OCI-M2 (cell line): ENCODE data around the gene ANXA8.
"Not testable (repeated sequence)": the region's sequence is repeated elsewhere in the genome, so short reads cannot be mapped to it uniquely, and the experiment has no call there.

ENCODE experiments used
- DNase-seq: peaks from one replicate; lab custom pipeline; 2025; ENCODE audit not compliant: unreplicated experiment; lab: John Stamatoyannopoulos, UW

Gene ANXA8

DNA sequence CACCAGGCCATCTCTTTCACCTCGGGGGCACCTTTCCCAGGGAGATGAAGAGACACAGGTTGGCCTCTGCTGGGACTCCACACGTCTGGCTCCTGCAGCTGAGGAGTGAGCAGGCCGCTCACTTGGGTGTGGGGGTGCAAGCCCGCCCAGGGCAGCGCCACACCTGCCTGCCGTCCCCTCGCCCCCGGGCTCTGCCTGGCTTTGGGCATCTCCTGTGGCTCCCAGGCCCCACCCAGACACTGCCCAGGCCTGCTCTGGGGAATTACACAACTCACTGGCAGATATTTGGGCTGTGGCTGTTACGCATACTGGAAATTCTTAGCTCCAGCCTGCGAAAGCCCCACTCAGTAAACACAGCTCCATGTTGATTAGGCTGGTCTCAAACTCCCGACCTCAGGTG lies at the start of gene ANXA8:
ANXA8 (minus strand) TSS at position 193 of the 400 bp plus-strand sequence; CDS start at position 11, 182 bp downstream.
- not testable (repeated sequence) for DNase-seq

GRCh38 chr10:47523475-47523874 lies 39.6 kb upstream of the ANXA8 start, which contains the start of gene AGAP9:
Gene AGAP9, minus strand, starts transcription at chr10:47523638. Its CDS starts 112 bp downstream, at chr10:47523526.
- DNase-seq: not testable (repeated sequence)

GRCh38 chr10:47502313-47502712 lies 18.4 kb upstream of the ANXA8 start:
- not testable (repeated sequence) for DNase-seq

- not testable (repeated sequence) for DNase-seq
These were observed 10.3 kb upstream of the ANXA8 start for GRCh38 chr10:47494226-47494625.

DNA sequence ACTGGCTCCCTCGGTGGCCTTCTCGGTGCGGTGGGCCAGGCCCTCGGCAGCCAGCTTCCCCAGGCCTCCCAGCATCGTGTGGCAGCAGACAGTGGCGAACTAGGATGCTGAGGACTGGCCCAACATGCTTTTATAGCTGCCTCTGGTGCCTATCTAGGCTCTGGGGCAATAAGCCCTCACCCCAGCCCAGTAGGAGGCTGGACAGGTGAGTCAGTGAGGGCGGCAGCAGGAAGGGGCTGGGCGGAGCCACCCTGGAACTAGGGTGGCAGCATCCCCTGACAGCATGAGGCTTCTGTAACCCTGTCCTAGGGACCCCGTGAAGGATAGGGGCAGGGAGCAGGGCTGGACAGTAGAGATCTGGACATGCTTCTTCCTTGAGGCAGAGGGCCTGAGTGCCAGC lies 7.7 kb upstream of the ANXA8 start, which contains the start of gene FAM25G:
FAM25G (minus strand) TSS at position 101 of the 400 bp plus-strand sequence; CDS start at position 75, 26 bp downstream.
- not testable (repeated sequence) for DNase-seq

DNA sequence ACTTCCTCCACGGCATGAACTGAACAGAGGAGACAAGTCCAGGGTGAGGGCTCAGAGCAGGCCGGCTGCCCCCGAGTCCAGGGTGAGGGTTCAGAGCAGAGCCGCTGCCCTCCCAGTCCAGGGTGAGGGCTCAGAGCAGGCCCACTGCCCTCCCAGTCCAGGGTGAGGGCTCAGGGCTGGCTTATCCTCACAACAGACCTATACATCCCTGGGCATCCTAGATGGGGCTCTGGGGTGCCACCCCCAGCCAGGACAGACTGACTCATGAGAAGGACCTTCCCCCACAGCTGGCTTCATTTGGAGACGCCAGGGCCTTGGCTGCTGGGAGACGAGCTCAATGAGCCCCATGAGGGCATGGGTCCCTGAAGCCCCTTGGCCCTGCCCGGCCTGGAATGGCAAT lies 5.7 kb upstream of the ANXA8 start:
- DNase-seq: not testable (repeated sequence)

DNA sequence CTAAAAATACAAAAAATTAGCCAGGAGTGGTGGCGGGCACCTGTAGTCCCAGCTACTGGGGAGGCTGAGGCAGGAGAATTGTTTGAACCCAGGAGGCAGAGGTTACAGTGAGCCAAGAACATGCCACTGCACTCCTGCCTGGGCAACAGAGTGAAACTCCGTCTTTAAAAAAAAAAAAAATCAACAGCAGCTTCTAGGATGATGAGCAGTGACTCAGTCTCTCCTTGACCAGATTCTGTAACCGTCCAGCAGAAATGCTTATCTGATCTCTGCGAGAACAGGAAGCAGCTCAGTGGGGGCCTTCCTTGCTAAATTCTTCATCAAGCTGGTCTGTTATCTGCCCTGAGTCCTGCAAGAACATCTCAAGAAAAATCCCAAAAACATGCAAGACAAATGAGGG lies 2.0 kb upstream of the ANXA8 start:
- DNase-seq: not testable (repeated sequence)

GRCh38 chr10:47484786-47485185 lies 871 bp upstream of the ANXA8 start:
- DNase-seq: not testable (repeated sequence)

- DNase-seq: not testable (repeated sequence)
These were observed 1.5 kb downstream of the ANXA8 start for GRCh38 chr10:47482367-47482766.

DNA sequence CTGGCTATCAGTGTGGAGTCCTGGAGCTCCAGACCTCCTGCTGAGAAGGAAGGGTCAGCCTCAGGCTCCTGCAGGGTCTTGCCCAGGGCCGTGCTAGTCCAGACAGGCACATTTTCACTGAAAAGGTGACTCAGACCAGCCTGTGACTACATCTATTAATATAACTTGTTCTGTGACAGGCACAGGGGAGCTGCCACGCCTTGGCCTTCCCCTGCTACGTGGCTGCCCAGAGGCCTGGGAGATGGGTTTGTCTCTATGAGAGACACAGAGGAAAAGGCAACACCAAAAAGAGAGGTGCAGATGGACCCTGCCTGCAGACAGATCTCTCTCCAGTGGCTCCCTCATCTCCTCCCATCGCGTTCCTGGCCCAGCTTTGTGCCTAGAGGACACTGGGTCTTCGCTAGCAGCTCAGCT lies 2.1 kb downstream of the ANXA8 start:
- DNase-seq: not testable (repeated sequence)

DNA sequence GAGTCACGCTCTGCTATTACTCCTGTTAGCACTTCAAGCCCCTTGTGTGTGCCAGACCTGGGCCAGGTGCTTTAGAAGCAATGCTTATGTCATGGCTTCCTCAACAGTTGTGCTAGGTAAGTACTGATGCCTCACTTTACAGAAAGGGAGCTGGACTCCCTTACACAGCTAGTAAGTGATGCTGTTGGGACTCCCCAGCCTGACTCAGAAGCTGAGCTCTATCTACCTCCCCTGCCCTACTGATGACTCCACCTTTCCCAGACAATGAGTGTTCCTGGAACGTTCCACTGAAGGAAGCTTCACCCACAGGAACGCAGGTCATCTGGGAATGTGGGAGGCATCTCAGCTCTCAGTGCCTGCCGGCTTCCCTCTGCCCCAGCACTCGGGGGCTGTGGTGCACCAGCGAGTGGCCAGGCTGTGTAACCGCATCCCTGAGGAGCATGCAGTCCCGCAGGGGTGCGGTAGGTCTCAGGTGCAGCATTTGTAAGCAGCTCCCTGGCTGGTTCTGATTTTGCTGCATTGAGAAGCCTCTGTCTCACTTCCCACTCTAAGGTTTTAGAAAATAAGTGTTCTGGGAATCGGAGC lies 2.6 kb downstream of the ANXA8 start:
- DNase-seq: not testable (repeated sequence)

DNA sequence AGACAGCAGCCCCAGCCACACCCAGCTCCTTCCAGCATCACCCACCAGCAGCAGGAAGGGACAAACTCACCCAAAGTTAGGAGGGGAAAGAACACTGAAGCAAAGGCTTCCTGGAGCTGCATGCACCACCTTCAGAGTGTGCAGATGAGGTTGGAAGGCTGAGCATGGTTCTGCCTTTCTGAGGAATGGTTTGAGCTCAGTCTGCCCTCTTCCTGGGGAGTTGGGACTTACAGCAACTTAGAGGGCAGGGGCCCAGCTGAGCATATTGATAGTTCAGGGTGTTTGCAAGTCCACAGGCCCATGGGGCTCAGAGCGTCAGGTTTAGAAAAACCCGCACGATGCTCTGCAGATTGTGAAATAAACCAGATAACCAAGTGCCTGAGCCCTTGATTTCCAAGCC lies 3.8 kb downstream of the ANXA8 start:
- not testable (repeated sequence) for DNase-seq

DNA sequence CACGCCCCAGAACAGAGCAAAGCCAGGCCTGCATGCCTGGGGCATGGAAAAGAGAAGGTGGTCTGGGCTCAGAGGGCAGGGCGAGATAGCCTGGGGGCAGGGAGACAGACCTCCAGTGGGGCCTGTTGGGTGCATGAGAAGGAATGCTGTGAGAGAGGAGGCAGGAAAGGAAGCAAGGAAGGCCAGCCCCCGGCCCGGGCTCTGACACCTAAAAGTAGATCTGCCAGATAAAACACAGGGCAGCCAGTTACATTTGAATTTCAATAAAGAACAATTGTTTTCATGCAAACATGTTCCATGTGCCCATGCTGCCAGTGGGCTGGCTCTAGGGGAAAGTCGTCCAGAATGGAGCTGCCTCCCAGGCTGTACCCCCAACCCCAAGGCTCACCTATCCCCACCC lies 5.8 kb downstream of the ANXA8 start:
- DNase-seq: not testable (repeated sequence)

DNA sequence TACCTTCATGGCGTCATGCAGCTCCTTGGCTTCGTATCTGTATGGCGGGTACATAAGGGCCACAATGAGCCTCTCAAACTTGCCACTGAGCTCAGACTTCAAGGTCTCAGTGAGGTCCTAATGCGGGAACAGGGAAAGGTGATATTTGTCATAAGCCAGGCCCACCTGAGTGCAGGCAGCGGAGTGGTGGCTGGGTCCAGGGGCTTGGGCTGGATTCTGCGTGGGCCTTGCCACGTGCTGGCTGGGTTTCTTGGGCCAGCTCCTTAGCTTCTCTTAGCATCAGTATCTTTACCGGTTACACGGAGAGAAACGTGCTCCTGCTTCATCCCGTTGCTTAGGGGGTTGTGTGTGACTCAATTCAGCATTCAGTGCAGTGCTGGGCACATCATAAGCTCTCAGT lies 6.8 kb downstream of the ANXA8 start:
- not testable (repeated sequence) for DNase-seq

DNA sequence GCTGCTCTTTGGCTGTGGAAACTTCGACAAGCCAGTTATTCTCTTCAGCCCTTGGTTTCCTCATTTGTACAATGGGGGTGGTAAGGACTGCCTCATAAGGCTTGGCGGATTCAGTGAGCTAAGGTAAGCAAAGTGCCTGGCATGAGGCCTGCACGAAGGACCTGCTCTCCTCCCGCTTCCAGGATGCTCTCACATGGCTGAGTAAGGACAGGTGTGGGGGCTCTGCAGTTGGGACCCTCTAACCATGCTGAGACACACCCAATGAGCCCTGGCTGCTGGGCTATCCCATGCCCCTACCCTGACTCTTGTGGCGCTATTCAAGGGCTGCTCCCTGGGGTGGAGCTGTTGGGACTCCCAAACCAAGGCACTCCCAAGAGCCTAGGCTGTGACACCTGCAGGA lies 8.8 kb downstream of the ANXA8 start:
- not testable (repeated sequence) for DNase-seq

DNA sequence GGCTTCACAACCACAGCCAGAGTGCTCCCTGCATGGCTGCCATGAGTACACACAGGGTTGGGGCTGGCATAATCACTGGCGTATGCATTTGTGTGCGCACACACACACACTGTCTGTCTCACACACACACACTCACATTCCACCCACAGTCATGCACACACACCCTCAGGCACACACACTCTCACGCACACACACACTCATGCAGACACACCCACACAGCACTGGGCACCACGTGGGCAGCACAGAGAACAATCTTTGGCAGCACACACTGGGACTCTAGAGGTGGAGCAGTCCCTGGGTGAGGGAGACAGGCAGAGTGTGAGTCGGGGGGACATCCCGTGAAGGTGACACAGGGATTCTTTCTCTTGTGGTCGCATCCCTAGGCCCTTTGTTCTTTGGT lies 10.4 kb downstream of the ANXA8 start:
- DNase-seq: not testable (repeated sequence)

GRCh38 chr10:47472647-47473046 lies 11.3 kb downstream of the ANXA8 start:
- DNase-seq: not testable (repeated sequence)

GRCh38 chr10:47472072-47472471 lies 11.8 kb downstream of the ANXA8 start:
- DNase-seq: not testable (repeated sequence)

- DNase-seq: not testable (repeated sequence)
These were observed 15.0 kb downstream of the ANXA8 start for GRCh38 chr10:47468731-47469528.

GRCh38 chr10:47467957-47468356 lies 16.0 kb downstream of the ANXA8 start:
- DNase-seq: not testable (repeated sequence)

GRCh38 chr10:47467458-47467857 lies 16.5 kb downstream of the ANXA8 start:
- DNase-seq: not testable (repeated sequence)
